Mucosa of rectum (tissue), 2 donors: ENCODE data around the gene TDRD1.

ENCODE experiments used
- H3K27ac ChIP-seq, 2 donors: one replicate each; pipeline ENCODE4 v1.7.0; 2013; ENCODE audit warnings: inconsistent platforms in 2 of 2, low read depth in 2 of 2, low read length in 2 of 2
- H3K27me3 ChIP-seq, 2 donors: one replicate each; pipeline ENCODE4 v1.7.0; 2013; ENCODE audit warnings: low read length in 2 of 2; ENCODE audit not compliant: control insufficient read depth in 2 of 2, insufficient read depth in 2 of 2
- H3K36me3 ChIP-seq, 2 donors: one replicate each; pipeline ENCODE4 v1.7.0; 2013; ENCODE audit warnings: low read length in 2 of 2; ENCODE audit not compliant: control insufficient read depth in 2 of 2, insufficient read depth in 2 of 2
- H3K4me1 ChIP-seq, 2 donors: one replicate each; pipeline ENCODE4 v1.7.0; 2013; ENCODE audit warnings: low read length in 2 of 2, mild to moderate bottlenecking in 1 of 2; ENCODE audit not compliant: control insufficient read depth in 2 of 2, insufficient read depth in 2 of 2
- H3K4me3 ChIP-seq, 2 donors: one replicate each; pipeline ENCODE4 v1.7.0; 2013; ENCODE audit warnings: low read length in 2 of 2
- H3K9ac ChIP-seq, 2 donors: one replicate each; pipeline ENCODE4 v1.7.0; 2013; ENCODE audit warnings: low read length in 2 of 2, low read depth in 1 of 2, mild to moderate bottlenecking in 1 of 2
- H3K9me3 ChIP-seq, 2 donors: one replicate each; pipeline ENCODE4 v1.7.0; 2013; ENCODE audit warnings: low read length in 2 of 2; ENCODE audit not compliant: control insufficient read depth in 2 of 2
- donor health status: healthy.
- donor health status: Normal muscosa, but diverticular disease.

TDRD1 gene

DNA sequence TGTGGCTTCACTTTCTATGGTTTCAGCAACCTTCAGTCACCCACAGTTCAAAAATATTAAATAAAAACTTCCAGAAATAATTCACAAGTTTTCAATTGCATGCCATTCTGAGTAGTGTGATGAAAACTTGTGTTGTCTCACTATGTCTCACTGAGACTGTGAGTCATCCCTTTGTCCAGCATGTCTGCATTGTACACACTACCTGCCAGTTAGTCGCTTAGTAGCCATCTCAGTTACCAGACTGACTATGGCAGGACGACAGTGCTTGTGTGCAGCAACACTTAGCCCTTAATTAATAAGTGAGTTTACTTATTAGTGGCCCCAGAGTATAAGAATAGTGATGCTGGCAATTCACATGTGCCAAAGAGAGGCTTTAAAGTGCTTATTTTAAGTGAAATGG is 27.7 kb upstream of the TDRD1 start:
- Histone ChIP-seq H3K4me3 (no peak overlapping the region), H3K36me3 (peaks cover 27 to 43% of the 10 kb centered on the region in 2 donors), H3K9ac (no peak overlapping the region), H3K9me3 (no peaks in the 10 kb centered on the region), H3K27ac (no peak overlapping the region), H3K27me3 (no peaks in the 10 kb centered on the region), H3K4me1 (no peaks in the 10 kb centered on the region)

DNA sequence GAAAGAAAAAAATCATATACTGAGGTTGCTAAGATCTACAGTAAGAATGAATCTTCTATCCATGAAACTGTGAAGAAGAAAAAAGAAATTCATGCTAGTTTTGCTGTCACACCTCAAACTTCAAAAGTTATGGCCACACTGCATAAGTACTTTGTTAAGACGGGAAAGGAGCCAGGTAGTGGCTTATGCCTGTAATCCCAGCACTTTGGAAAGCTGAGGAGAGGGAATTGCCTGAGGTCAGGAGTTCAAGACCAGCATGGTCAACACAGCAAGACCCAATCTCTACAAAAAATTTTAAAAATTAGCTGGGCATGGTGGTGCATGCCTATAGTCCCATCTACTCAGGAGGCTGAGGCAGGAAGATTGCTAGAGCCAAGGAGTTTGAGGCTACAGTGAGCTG is 27.3 kb upstream of the TDRD1 start:
- H3K9ac ChIP-seq, result no peak overlapping the region
- peaks cover 24 to 43% of the 10 kb centered on the region in 2 donors for H3K36me3 ChIP-seq
- no peaks in the 10 kb centered on the region for H3K9me3 ChIP-seq

DNA sequence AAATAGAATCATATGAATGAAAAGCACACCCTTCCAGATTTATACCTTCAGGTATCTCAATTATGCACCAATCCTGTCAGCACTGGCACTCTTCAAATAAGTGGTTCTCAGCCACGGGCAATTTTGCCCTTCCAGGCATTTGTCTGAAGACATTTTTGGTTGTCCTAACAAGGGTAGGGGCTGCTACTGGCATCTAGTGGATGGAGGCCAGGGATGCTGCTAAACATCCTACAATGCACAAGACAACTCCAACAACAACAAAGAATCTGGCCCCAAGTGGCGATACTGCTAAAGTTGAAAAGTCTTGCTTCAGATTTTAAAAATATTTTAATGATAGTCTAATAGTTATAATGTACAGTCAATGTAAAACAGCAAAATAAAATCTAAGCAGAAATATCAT is 21.2 kb upstream of the TDRD1 start:
- H3K4me1 ChIP-seq, result no peaks in the 10 kb centered on the region
- no peak overlapping the region for H3K27ac ChIP-seq
- H3K27me3 ChIP-seq, result no peaks in the 10 kb centered on the region
- no peak overlapping the region for H3K4me3 ChIP-seq
- no peaks in the 10 kb centered on the region for H3K9me3 ChIP-seq
- no peak overlapping the region for H3K9ac ChIP-seq
- peaks cover 11% of the 10 kb centered on the region in 2 donors for H3K36me3 ChIP-seq

More for the DNA sequence above, 27.3 kb upstream of the TDRD1 start:
- Histone ChIP-seq H3K27me3 (no peaks in the 10 kb centered on the region), H3K27ac (no peak overlapping the region), H3K4me1 (no peaks in the 10 kb centered on the region), H3K4me3 (no peak overlapping the region)

DNA sequence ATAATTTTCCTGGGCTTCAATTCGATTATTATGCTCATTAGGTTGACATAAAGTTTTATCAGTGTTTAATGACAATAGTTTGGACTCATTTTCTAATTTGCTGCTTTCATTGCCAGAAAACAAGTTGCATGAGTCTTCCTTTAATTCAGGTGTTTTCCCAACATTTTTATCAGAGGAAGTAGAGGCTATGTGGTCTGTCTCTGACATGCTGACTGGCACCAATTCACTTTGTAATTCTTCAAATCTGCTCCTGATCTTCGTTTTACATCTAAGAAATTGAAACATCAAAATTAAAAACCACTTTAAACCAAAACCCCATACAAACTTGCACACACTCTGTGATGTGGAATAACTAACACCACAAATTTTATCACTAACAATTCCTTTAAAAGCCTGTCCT is 16.1 kb upstream of the TDRD1 start:
- no peaks in the 10 kb centered on the region for H3K9me3 ChIP-seq
- H3K27ac ChIP-seq, result no peak overlapping the region
- H3K4me3 ChIP-seq, result no peak overlapping the region
- peaks cover 0 to 7% of the 10 kb centered on the region in 2 donors for H3K4me1 ChIP-seq
- H3K9ac ChIP-seq, result no peak overlapping the region
- H3K36me3 ChIP-seq, result peaks cover 0 to 6% of the 10 kb centered on the region in 2 donors
- no peaks in the 10 kb centered on the region for H3K27me3 ChIP-seq

DNA sequence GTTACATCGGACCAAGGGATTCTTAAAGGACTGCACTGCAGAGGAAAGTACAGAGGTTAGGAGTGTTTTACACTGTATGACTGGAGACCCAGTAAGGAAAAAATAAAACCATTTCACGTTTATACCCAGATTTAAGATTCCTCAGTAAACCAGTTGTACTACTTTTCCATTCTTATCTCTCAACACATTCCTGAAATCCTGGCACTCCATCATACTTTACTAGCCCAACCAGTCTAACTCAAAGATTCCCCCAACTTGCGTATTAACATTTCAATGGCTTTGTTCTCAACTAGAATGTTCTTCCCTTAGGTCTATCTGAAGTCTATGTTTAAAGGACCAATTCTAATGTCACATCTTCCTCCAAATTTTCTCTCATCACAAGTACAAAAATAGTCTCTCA is 13.1 kb upstream of the TDRD1 start:
- peaks cover 0 to 7% of the 10 kb centered on the region in 2 donors for H3K4me1 ChIP-seq
- H3K27ac ChIP-seq, result no peak overlapping the region
- H3K27me3 ChIP-seq, result no peaks in the 10 kb centered on the region
- no peak overlapping the region for H3K9ac ChIP-seq
- no peak overlapping the region for H3K4me3 ChIP-seq
- no peaks in the 10 kb centered on the region for H3K9me3 ChIP-seq
- peaks cover 0 to 3% of the 10 kb centered on the region in 2 donors for H3K36me3 ChIP-seq

DNA sequence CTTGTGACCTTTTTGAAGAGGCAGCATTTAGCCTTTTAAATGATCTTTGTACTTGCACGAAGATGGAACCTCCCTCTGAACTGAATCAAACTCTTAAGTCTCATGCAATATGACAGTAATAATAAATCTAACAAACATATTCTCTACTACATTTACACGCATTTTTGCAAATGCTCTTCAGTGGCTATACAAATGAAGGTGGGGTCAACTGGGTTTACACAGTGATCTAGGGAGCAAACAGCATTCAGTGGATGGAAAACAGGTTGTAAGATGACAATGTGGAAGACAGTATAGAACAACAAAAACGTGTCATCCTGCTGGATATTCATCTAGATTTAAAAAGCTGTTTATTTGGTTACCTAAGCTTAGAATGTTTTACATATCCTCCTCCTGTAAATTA is 12.7 kb upstream of the TDRD1 start:
- Histone ChIP-seq H3K27ac (no peak overlapping the region), H3K36me3 (peaks cover 0 to 2% of the 10 kb centered on the region in 2 donors), H3K9ac (no peak overlapping the region), H3K4me3 (no peak overlapping the region), H3K4me1 (peaks cover 0 to 7% of the 10 kb centered on the region in 2 donors), H3K27me3 (no peaks in the 10 kb centered on the region), H3K9me3 (no peaks in the 10 kb centered on the region)

DNA sequence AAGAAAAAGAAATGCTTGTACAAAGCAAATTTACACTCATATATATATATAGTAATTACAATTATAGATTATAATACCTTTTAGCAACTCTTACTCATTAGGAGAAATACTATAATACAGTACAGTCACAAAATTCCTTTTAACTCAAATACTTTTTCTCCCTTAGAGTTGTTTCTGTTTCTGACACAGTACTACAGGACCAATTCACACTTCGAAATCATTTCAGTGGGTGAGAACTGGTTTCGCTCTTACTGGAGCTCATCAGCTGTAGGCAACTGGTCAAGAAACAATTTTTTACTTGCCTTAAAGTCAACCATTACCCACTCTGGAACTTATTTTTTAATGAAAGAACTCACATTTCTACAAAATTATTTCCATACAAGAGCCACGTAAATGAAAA is 11.2 kb upstream of the TDRD1 start:
- no peaks in the 10 kb centered on the region for H3K27me3 ChIP-seq
- H3K27ac ChIP-seq, result no peak overlapping the region

DNA sequence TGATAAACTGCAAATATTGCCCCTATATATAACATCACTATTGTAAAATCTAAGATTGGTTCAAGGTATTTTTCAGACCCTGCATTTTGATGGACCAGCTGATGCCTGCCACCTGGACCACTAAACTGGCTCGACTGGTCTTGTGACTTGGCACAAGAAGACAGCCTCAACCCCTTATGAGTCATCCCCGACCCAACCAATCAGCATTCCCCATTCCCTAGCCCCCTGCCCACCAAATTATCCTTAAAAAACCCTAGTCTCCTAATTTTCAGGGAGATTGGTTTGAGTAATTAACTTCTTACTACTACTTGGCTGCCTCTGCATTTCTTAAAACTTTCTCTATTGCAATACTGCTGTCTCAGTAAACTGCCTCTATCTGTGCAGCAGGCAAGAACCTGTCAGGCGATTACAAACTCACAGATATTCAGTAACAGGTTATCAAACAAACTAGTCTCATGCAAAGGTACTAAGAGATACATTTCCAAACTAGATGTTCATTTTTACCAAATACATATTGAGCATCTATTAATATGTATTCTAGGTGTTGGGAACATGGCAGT is 10.6 kb upstream of the TDRD1 start:
- H3K36me3 ChIP-seq, result no peaks in the 10 kb centered on the region
- H3K4me3 ChIP-seq, result no peak overlapping the region
- no peak overlapping the region for H3K27ac ChIP-seq
- no peak overlapping the region for H3K9ac ChIP-seq
- no peaks in the 10 kb centered on the region for H3K9me3 ChIP-seq
- no peaks in the 10 kb centered on the region for H3K27me3 ChIP-seq
- H3K4me1 ChIP-seq, result peaks cover 0 to 11% of the 10 kb centered on the region in 2 donors

More for the DNA sequence above, 11.2 kb upstream of the TDRD1 start:
- Histone ChIP-seq H3K36me3 (no peaks in the 10 kb centered on the region), H3K9ac (no peak overlapping the region), H3K4me3 (no peak overlapping the region), H3K4me1 (peaks cover 0 to 11% of the 10 kb centered on the region in 2 donors), H3K9me3 (no peaks in the 10 kb centered on the region)

DNA sequence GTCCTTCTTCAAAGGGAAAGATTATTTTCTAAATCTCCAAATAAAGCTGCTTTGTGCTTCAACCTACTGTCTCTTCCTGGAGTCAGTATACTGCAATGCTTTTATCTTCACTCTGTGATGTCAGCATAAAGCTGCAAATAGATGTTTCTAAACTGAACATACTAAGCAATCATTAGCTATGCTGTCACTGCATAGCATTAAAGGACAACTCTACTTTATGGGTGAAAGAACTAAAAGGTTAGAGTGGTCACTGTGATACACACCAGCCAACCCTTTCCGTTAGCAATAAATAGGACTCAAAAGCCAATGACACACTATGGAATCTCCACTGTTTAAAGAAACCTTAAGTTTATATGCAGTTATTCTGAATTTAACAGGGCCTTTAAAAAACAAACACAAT is 6.9 kb upstream of the TDRD1 start:
- Histone ChIP-seq H3K4me3 (peak overlapping the region; percentile 84 to 98), H3K9me3 (no peaks in the 10 kb centered on the region), H3K27ac (peak overlapping the region in 1 of 2 donors; percentile 96), H3K27me3 (no peaks in the 10 kb centered on the region), H3K9ac (peak overlapping the region in 1 of 2 donors; percentile 98), H3K36me3 (no peaks in the 10 kb centered on the region), H3K4me1 (peaks cover 6 to 10% of the 10 kb centered on the region in 2 donors)

DNA sequence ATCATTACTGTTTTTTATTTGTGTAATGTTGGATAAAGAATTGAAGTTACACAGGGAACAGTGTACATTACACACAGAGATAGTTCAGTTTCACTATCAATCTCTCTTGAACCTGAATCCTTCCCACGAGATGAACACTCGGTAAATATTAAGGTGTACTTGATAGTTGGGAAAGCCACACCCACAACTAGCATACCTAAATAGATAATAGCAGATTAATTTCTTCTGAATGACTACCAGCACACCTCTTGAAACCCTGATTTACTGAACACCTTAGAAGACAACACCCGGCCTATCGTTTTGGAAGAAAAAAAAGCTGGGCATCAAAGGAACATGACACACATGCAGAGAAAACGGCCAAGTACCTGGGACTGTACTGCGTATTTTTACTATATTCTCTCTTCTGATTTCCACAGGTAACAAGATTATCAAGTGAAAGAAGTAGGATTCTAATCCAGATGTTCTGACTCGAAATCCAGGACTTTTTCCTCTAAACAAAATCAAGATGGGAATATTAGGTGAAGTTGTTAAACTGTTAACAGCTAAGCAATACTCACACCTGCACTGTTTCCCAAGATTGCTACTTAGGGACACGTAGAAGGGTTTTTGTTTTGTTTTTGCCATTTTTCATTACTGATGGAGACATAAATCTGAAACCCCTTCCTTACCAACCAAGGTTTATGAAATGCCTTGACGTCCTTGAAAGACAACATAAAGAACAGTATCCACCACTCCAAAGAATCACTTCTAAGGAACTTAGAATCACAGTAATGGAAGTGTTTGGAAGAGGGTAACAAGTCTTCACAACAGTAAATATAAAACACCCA is 6.2 kb upstream of the TDRD1 start:
- Histone ChIP-seq H3K9me3 (no peaks in the 10 kb centered on the region), H3K27ac (peak overlapping the region; percentile 96 to 98), H3K4me1 (peaks cover 6 to 10% of the 10 kb centered on the region in 2 donors), H3K36me3 (no peaks in the 10 kb centered on the region), H3K4me3 (peak overlapping the region; percentile 84 to 98), H3K9ac (peak overlapping the region; percentile 98 to 99), H3K27me3 (no peaks in the 10 kb centered on the region)
